C4-2B (cell line): ENCODE results near the gene SPARC.

Source experiments
- H3K27ac ChIP-seq: fragments of 450-650 bp; 2 replicates; pipeline ENCODE4 v1.5.1; 2017
- CTCF ChIP-seq: fragments of 450-650 bp; conservative IDR thresholded peaks from 2 replicates; pipeline ENCODE4 v1.5.1; 2017; ENCODE audit warnings: mild to moderate bottlenecking
- ZFX ChIP-seq: fragments of 450-650 bp; IDR thresholded peaks from 2 replicates; pipeline ENCODE4 v1.6.1; 2017

The SPARC gene

GRCh38 chr5:151676314-151676712 is 10.4 kb downstream of the SPARC start:
- TF ChIP-seq CTCF: no peak
- peak overlapping the region; percentile 16; the same call in 1 of the 2 replicates for H3K27ac ChIP-seq

GRCh38 chr5:151675611-151676313 is 11.0 kb downstream of the SPARC start:
- H3K27ac ChIP-seq: peak overlapping the region; percentile 16; the same call in 1 of the 2 replicates
- no peak for TF ChIP-seq ZFX
- TF ChIP-seq CTCF: no peak

- no peak overlapping the region for H3K27ac ChIP-seq
- no peak for TF ChIP-seq CTCF
- TF ChIP-seq ZFX: no peak
Measured at GRCh38 chr5:151674626-151675610, 11.8 kb downstream of the SPARC start.

GRCh38 chr5:151673421-151673820 is 13.3 kb downstream of the SPARC start:
- TF ChIP-seq CTCF: no peak
- no peak for TF ChIP-seq ZFX
- no peak overlapping the region for H3K27ac ChIP-seq

GRCh38 chr5:151672516-151672915 is 14.2 kb downstream of the SPARC start:
- TF ChIP-seq CTCF: no peak
- TF ChIP-seq ZFX: no peak
- H3K27ac ChIP-seq: no peak overlapping the region

GRCh38 chr5:151671950-151672349 is 14.8 kb downstream of the SPARC start:
- no peak for TF ChIP-seq CTCF
- TF ChIP-seq ZFX: no peak
- no peak overlapping the region for H3K27ac ChIP-seq
